ENCODE measurements around the gene VWC2.
A peak's percentile ranks its signal among the peaks of the same experiment; 100 is the strongest.

Gene VWC2

DNA sequence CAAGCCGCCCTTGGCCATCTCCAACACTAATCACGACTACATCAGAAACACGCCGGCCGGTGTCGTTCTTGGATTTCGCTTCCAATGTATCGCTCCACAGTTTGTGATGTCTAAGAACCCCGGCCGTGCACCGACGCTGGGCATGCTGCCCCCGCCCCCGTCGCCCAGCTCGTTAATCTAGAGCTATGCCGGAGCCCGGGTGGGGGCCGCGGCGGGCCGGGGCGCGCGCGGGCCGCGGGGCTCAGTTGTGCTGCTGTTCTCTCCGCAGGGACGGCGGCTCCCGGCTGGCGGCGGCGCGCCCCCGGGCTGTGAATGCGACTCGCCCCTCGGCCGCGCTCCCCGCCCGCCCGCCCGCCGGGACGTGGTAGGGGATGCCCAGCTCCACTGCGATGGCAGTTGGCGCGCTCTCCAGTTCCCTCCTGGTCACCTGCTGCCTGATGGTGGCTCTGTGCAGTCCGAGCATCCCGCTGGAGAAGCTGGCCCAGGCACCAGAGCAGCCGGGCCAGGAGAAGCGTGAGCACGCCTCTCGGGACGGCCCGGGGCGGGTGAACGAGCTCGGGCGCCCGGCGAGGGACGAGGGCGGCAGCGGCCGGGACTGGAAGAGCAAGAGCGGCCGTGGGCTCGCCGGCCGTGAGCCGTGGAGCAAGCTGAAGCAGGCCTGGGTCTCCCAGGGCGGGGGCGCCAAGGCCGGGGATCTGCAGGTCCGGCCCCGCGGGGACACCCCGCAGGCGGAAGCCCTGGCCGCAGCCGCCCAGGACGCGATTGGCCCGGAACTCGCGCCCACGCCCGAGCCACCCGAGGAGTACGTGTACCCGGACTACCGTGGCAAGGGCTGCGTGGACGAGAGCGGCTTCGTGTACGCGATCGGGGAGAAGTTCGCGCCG lies 1.9 kb downstream of the VWC2 start:
- H3K4me1 ChIP-seq (ENCODE audit: control insufficient read depth, insufficient read depth, low read length): no peaks in the 10 kb centered on the region; the same call in 1 of the 2 replicates
- TF ChIP-seq ZFP3 (tag by site-specific recombination; IDR thresholded peaks at IDR 0.05; ENCODE audit: low read depth) (no peak), ZNF785 (tag by site-specific recombination; IDR thresholded peaks at IDR 0.05) (no peak), ZNF311 (tag by site-specific recombination; IDR thresholded peaks at IDR 0.05; ENCODE audit: borderline replicate concordance) (no peak), ZNF596 (tag by site-specific recombination; IDR thresholded peaks at IDR 0.05) (no peak)
- TF ChIP-seq, protein P1, sequence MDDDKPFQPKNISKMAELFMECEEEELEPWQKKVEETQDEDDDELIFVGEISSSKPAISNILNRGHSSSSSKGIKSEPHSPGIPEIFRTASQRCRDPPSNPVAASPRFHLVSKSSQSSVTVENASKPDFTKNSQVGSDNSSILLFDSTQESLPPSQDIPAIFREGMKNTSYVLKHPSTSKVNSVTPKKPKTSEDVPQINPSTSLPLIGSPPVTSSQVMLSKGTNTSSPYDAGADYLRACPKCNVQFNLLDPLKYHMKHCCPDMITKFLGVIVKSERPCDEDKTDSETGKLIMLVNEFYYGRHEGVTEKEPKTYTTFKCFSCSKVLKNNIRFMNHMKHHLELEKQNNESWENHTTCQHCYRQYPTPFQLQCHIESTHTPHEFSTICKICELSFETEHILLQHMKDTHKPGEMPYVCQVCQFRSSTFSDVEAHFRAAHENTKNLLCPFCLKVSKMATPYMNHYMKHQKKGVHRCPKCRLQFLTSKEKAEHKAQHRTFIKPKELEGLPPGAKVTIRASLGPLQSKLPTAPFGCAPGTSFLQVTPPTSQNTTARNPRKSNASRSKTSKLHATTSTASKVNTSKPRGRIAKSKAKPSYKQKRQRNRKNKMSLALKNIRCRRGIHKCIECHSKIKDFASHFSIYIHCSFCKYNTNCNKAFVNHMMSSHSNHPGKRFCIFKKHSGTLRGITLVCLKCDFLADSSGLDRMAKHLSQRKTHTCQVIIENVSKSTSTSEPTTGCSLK (tag by site-specific recombination; IDR thresholded peaks at IDR 0.05): no peak
- TF ChIP-seq, protein P2, sequence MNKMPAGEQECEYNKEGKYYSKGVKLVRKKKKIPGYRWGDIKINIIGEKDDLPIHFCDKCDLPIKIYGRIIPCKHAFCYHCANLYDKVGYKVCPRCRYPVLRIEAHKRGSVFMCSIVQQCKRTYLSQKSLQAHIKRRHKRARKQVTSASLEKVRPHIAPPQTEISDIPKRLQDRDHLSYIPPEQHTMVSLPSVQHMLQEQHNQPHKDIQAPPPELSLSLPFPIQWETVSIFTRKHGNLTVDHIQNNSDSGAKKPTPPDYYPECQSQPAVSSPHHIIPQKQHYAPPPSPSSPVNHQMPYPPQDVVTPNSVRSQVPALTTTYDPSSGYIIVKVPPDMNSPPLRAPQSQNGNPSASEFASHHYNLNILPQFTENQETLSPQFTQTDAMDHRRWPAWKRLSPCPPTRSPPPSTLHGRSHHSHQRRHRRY (tag by site-specific recombination; IDR thresholded peaks at IDR 0.05): no peak
- no peaks in the 10 kb centered on the region for H3K36me3 ChIP-seq (ENCODE audit: control insufficient read depth in 2 of 2, insufficient read depth in 1 of 2, low read length in 2 of 2)
- ChIA-PET CTCF (interaction anchor here (0.7 kb wide), 1 partner anchor 40 kb away, joined by 3 read pairs; no protein-coding TSS in a partner anchor), POLR2A (no interaction called here)
- H3K4me3 ChIP-seq (ENCODE audit: low read depth, low read length): peak overlapping the region; percentile 42
- H3K9me3 ChIP-seq (ENCODE audit: control insufficient read depth, insufficient read depth, low read depth, low read length): no peaks in the 10 kb centered on the region
- H3K27ac ChIP-seq (ENCODE audit: extremely low read depth, low read depth, low read length): no peak overlapping the region

- H3K9me3 ChIP-seq (ENCODE audit: control insufficient read depth, insufficient read depth, low read depth, low read length): no peaks in the 10 kb centered on the region
- no peak overlapping the region for H3K4me3 ChIP-seq (ENCODE audit: low read depth, low read length)
- no peaks in the 10 kb centered on the region; the same call in 1 of the 2 replicates for H3K4me1 ChIP-seq (ENCODE audit: control insufficient read depth, insufficient read depth, low read length)
- POLR2A ChIA-PET: no interaction called here
- H3K36me3 ChIP-seq (ENCODE audit: control insufficient read depth in 2 of 2, insufficient read depth in 1 of 2, low read length in 2 of 2): no peaks in the 10 kb centered on the region
- CTCF ChIA-PET: interaction anchor here (1.1 to 2.2 kb wide), 2 partner anchors 15 to 191 kb away, joined by 3 to 12 read pairs; no protein-coding TSS in a partner anchor
- H3K27ac ChIP-seq (ENCODE audit: extremely low read depth, low read depth, low read length): no peak overlapping the region
- no peak for TF ChIP-seq REST (tag by site-specific recombination; IDR thresholded peaks at IDR 0.05)
- no peak for TF ChIP-seq SP7 (tag by site-specific recombination; IDR thresholded peaks at IDR 0.05)
- no peak for TF ChIP-seq ZNF549 (tag by site-specific recombination; IDR thresholded peaks at IDR 0.05)
- no peak for TF ChIP-seq ZNF626 (tag by site-specific recombination; IDR thresholded peaks at IDR 0.05)
- no peak for TF ChIP-seq ZBTB44 (tag by site-specific recombination; IDR thresholded peaks at IDR 0.05)
- TF ChIP-seq KLF9 (tag by site-specific recombination; IDR thresholded peaks at IDR 0.05; ENCODE audit: low read depth): no peak
- TF ChIP-seq, protein P3, sequence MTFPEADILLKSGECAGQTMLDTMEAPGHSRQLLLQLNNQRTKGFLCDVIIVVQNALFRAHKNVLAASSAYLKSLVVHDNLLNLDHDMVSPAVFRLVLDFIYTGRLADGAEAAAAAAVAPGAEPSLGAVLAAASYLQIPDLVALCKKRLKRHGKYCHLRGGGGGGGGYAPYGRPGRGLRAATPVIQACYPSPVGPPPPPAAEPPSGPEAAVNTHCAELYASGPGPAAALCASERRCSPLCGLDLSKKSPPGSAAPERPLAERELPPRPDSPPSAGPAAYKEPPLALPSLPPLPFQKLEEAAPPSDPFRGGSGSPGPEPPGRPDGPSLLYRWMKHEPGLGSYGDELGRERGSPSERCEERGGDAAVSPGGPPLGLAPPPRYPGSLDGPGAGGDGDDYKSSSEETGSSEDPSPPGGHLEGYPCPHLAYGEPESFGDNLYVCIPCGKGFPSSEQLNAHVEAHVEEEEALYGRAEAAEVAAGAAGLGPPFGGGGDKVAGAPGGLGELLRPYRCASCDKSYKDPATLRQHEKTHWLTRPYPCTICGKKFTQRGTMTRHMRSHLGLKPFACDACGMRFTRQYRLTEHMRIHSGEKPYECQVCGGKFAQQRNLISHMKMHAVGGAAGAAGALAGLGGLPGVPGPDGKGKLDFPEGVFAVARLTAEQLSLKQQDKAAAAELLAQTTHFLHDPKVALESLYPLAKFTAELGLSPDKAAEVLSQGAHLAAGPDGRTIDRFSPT (tag by site-specific recombination; IDR thresholded peaks at IDR 0.05): no peak
- no peak for TF ChIP-seq ZNF157 (tag by site-specific recombination; IDR thresholded peaks at IDR 0.05)
- TF ChIP-seq ZNF416 (tag by site-specific recombination; IDR thresholded peaks at IDR 0.05): no peak
- TF ChIP-seq GLI4 (tag by site-specific recombination; IDR thresholded peaks at IDR 0.05): no peak
- TF ChIP-seq, protein P4, sequence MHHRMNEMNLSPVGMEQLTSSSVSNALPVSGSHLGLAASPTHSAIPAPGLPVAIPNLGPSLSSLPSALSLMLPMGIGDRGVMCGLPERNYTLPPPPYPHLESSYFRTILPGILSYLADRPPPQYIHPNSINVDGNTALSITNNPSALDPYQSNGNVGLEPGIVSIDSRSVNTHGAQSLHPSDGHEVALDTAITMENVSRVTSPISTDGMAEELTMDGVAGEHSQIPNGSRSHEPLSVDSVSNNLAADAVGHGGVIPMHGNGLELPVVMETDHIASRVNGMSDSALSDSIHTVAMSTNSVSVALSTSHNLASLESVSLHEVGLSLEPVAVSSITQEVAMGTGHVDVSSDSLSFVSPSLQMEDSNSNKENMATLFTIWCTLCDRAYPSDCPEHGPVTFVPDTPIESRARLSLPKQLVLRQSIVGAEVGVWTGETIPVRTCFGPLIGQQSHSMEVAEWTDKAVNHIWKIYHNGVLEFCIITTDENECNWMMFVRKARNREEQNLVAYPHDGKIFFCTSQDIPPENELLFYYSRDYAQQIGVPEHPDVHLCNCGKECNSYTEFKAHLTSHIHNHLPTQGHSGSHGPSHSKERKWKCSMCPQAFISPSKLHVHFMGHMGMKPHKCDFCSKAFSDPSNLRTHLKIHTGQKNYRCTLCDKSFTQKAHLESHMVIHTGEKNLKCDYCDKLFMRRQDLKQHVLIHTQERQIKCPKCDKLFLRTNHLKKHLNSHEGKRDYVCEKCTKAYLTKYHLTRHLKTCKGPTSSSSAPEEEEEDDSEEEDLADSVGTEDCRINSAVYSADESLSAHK (tag by site-specific recombination; IDR thresholded peaks at IDR 0.05): no peak
- no peak for TF ChIP-seq ZNF580 (tag by site-specific recombination; IDR thresholded peaks at IDR 0.05)
- no peak for TF ChIP-seq ZNF155 (tag by site-specific recombination; IDR thresholded peaks at IDR 0.05)
Observed at GRCh38 chr7:49775949-49776443, 2.6 kb downstream of the VWC2 start.

All from HEK293 (cell line).